Stimulated activated CD4-positive, alpha-beta T cell treated with anti-CD3 and anti-CD28 coated beads, Interleukin-15, amount 100 ng/mL, for 1 hour (primary cell): ENCODE results near the gene KLHDC8B.
A peak's percentile ranks its signal among the peaks of the same experiment; 100 is the strongest.

Experiments
- DNase-seq, 2 donors: peaks; one replicate each; pipeline ENCODE4 v3.0.0-alpha.2; 2020; ENCODE audit warnings: low read depth in 1 of 2, low spot score in 1 of 2

KLHDC8B gene

DNA sequence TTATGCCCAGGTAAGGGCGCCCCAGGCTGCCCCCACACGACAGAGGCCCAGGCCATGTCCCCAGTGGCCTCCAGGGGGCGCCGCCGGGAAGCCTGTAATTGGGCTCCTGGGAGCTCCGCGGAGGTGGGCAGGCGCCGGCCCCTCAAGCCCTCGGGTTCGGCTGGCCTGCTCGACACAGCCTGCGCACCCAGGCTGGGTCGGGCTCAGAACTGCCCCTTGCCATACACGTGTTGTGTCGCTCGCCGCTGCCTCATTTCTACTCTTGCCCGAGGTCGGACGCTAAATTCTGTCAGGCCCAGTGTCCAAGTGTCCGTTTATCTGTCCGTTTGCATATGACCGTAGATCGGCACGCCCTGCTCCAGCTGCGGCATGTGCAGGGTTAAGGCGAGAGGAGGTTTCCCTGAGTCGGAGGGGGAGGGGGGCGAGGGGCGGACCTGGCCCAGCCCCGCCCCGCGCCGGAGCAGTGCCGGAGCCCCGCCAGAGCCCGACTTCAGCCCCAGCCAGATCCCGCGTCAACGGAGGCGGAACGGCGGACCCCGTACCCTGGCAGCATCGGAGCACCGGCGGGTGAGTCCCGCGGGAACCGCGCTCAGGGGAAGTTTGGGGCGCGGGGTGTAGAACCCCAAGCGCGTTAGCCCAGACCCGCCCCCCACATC is at the start of gene KLHDC8B:
Gene KLHDC8B (plus strand): TSS at position 480 of the 656 bp plus-strand sequence. CDS start 1,172 bp downstream, outside the sequence.
- DNase-seq, result peak; percentile 58 to 77

DNA sequence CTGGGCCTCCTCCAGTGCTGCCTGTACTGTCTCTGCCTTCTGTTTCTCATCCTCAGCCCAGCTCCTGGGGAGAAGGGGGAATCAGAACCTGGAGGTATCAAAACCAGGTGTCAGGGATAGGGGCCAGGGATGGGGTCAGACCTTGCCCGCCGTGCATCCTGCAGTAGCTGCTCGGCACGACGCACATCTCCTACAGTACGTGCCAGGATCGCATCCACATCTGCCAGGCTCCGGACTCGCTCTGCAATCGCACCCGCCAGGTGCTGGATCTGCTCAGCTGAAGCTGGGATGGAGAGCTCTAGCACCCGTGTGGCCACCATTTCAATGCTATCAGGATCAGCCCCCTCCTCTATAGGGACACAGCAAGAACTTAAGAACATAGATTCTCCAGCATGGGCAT is 49.4 kb upstream of the KLHDC8B start:
- no peak for DNase-seq

DNA sequence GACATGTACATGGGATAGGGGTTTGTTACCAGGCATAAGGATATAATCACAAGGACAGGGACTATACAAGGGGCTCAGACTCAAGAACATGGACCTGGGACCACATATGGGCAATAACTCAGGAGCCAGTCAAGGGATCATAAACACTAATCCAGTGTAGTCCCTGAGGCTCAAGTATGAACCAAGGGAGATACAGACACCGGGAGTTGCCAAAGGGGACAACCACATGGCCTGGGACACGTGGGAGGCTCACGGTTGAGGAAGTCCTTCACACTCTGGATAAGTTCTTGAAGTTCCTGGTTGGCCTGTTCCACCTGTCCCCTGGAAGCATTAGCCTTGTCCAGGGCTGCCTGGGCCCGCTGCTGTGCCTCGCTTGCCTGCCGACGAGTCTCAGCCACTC is 48.9 kb upstream of the KLHDC8B start:
- no peak for DNase-seq

DNA sequence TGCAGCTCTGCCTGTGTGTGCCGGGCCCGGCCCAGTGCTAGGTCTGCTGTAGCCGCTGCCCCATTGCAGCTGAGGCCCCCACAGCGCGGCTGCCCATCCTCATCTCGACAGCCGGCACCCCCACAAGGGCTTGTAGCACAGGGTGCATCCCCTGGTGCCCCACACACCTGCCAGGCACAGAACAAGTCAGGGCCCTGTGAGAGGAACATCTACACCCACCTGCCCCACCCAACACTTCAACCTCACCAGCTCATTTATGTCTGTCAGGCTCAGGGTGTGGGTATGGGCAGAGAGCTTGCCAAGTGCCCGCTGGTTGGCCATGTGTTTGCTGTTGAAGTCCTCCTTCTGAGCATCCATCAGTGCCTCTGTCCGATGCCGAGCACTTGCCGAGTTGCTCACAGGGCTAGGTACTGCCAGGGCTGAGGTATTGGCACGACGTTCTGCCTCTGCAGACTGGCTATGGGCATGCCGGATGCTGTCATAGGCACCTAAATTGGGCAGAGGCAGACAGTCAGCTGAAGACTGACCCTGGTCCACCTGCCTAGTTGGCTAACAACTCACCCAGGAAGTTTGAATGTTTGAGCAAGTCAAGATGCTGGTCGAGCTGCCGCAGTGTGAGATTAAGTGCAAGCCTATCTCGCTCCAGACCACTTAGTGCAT is 48.4 kb upstream of the KLHDC8B start:
- DNase-seq, result no peak

DNA sequence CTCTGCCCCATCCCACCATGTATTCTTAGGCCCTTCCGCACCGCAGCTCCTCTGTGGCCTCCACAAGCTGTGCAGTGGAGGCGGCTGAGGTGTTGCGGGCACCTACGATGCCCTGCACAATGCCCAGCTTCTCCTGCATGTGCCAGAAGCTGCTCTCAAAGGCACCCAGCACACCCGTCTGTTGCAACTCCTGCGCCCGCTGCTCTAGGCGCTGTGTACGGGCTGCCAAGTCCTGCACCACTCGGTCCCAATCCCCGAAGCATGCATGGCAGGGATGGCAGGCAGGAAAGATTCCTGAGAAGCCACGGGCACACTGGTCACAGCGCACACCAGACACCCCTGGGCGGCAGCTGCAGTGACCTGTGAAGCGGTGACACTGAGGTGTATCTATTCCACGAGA is 47.7 kb upstream of the KLHDC8B start:
- DNase-seq, result no peak

DNA sequence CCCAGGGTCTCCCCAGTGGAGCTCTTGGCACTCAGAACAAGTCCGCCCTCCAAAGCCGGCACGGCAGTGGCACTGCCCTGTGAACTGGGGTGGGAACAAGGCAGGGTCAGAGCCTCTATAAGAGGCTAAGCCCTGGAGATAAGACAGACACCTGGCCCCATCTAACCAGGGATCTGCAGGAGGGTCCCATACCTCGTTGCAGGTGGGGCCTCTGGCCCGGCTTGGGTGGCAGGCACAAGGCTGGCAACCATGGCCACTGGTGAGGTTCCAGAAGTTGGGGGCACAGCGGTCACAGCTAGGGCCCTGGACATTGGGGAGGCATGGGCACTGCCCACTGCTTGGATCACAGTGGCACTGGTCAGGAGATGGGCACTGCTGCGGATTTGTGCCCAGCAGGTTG is 47.2 kb upstream of the KLHDC8B start:
- no peak for DNase-seq

GRCh38 chr3:49124991-49125670 is 46.3 kb upstream of the KLHDC8B start:
- DNase-seq, result no peak

DNA sequence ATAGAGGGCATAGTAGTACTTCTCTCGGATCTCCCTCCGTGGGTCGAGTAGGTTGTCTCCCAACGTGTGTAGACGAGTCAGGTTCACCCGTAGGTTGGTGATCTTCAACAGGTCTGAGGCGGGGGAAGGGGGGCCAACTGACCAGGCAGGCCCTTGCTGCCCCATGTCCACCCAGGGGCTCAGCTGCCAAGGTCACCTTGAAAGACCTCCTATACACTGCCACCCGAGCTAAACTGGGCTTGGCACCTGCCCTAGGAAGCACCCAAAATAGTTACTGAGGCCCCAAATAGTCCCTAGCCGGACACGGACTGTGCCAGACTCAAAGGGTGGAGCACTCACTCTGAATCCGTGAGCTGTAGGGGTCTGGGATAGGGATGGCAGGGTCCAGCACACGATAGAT is 40.4 kb upstream of the KLHDC8B start:
- DNase-seq, result no peak

- no peak for DNase-seq
These were observed 39.8 kb upstream of the KLHDC8B start for GRCh38 chr3:49131576-49131975.

GRCh38 chr3:49132073-49132436 is 39.3 kb upstream of the KLHDC8B start:
- DNase-seq, result no peak

- no peak for DNase-seq
These were observed 38.8 kb upstream of the KLHDC8B start, which contains the start of gene LAMB2 for GRCh38 chr3:49132437-49133225. LAMB2 (minus strand) TSS chr3:49133050; CDS start chr3:49132867, 183 bp downstream.

- no peak for DNase-seq
These were observed 38.0 kb upstream of the KLHDC8B start for GRCh38 chr3:49133226-49133951.

DNA sequence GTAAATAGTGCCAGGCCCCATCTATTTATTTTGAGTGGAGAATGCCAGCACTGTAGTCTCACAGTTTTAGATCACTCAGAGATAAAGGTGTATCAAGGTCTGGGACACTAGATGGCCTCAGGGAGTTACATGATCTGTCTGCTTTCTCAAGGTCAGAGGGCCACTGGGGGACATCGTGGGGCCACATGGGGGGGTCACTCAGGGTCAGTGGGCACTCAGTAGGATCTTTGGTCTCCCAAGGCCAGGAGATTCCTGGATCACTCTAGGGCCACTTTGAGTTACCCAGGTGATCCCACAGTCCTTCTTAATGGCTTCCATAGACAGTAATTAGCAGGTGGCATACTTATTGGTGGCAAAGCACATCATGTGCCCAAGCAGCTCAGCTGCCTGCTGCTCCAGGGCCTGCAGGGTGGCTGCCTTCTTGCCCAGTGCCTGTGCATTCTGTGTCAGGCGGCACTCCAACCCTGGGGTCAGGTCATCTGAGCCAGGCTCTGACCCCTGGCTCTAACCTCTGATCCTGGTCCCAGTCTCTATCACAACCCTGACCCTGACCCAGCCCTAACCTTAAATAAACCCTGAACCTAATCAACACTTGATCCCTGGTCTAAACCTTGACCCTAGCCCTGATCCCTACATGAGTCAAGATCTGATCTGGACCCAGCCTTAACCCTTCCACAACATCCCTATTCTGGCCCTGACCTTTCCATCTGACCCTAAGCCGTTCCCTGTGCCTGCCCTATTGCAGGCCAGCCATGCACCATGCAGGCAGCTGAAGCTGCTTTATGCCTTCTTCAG is 36.7 kb upstream of the KLHDC8B start:
- DNase-seq, result no peak

DNA sequence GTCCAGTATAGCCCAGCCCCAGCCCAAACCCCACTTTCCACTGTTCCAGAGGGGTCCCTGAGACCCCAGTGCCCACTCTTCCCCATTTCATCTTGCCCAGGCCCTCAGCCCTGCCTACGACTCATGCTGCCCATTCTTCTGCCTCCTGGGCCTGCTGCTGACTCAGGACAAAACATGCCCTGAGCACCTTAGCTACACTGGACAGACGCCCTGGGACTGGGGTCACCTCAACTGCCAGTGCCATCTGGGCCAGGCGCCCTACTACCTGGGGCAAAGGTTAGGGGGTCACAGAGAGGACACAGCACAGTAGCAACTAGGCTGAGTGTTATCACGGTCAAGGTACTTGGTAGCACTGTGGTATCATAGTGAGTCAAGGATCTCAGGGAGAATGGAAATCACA is 35.9 kb upstream of the KLHDC8B start:
- DNase-seq, result no peak

GRCh38 chr3:49140080-49140479 is 31.3 kb upstream of the KLHDC8B start:
- no peak for DNase-seq

- no peak for DNase-seq
These were observed 23.2 kb upstream of the KLHDC8B start for GRCh38 chr3:49148159-49148558.

DNA sequence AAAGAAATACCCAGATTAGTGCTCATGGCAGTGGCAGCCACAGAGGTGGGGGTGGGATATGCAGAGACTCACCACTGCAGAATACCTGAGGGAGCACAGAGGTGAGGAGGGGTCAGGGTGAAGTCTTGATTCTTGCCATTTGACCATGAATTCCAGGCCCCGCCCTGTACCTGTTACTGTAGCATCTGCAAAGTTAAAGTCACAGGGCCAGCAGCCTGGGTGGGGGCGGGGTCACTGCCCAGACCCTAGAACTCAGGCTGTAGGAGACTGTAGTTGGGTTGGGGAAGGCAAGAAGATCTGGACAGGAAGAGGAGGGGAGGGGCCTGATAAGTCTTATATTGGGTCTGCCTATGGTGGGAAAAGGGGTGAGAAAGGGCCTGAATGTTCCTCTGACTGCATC is 19.8 kb upstream of the KLHDC8B start:
- DNase-seq, result no peak

- DNase-seq, result no peak
These were observed 18.0 kb upstream of the KLHDC8B start for GRCh38 chr3:49153349-49153912.

- DNase-seq, result no peak
These were observed 14.1 kb upstream of the KLHDC8B start for GRCh38 chr3:49157289-49157688.
